PC-9 (cell line): ENCODE results near the gene CAMTA1. TPM values are rescaled to one million over a fixed set of nuclear protein-coding genes. Genes with fewer than 3 reads are reported as not detected.

ENCODE experiments used
- BruUV-seq: library from RNA; stranded (reverse); fragments of 400-500 nt; replicated peaks from 2 replicates; lab custom pipeline; 2021; lab: Mats Ljungman, UMichigan
- CTCF ChIA-PET: fragments of 300-600 bp; sonication (Branson Sonifier 250); formaldehyde crosslinking; loops from one replicate; lab custom pipeline; 2022; ENCODE audit warnings: antibody characterized with exemption; lab: Charles Lee
- POLR2A ChIA-PET: fragments of 300-600 bp; sonication (Branson Sonifier 250); formaldehyde crosslinking; loops from one replicate; lab custom pipeline; 2022; ENCODE audit warnings: antibody characterized with exemption; ENCODE audit not compliant: unreplicated experiment; lab: Charles Lee
- DNase-seq, 2 experiments: peaks; one replicate each; pipeline versions ENCODE4 v3.0.0 to v3.0.0-alpha.2; 2015 to 2022; ENCODE audit warnings: mixed read lengths in 1 of 2
- H2AFZ ChIP-seq: fragments of 200-600 bp; sonication (generic); 2 replicates; pipeline ENCODE4 v1.8.1; 2017; ENCODE audit warnings: antibody characterized with exemption
- H3F3A ChIP-seq: fragments of 200-600 bp; sonication (generic); 2 replicates; pipeline ENCODE4 v1.8.1; 2017; ENCODE audit warnings: antibody characterized with exemption, mild to moderate bottlenecking, low read depth; ENCODE audit not compliant: insufficient read depth
- H3K27ac ChIP-seq: fragments of 200-600 bp; sonication (generic); 2 replicates; pipeline ENCODE4 v1.6.1; 2016; ENCODE audit warnings: mixed run types
- H3K27me3 ChIP-seq: fragments of 200-600 bp; sonication (generic); 2 replicates; pipeline ENCODE4 v1.6.1; 2016; ENCODE audit warnings: low read depth, mixed run types; ENCODE audit not compliant: insufficient read depth
- H3K36me3 ChIP-seq: fragments of 200-600 bp; sonication (generic); 2 replicates; pipeline ENCODE4 v1.6.1; 2016; ENCODE audit warnings: low read depth, mixed run types
- H3K4me1 ChIP-seq: fragments of 200-600 bp; sonication (generic); replicated peaks from 2 replicates; pipeline ENCODE4 v1.6.1; 2016; ENCODE audit warnings: mixed run types; ENCODE audit not compliant: insufficient read depth
- H3K4me2 ChIP-seq: fragments of 200-600 bp; sonication (generic); 2 replicates; pipeline ENCODE4 v1.6.1; 2017; ENCODE audit warnings: mixed run types
- H3K4me3 ChIP-seq: fragments of 200-600 bp; sonication (generic); 2 replicates; pipeline ENCODE4 v1.6.1; 2016; ENCODE audit warnings: mixed run types
- H3K79me2 ChIP-seq: fragments of 200-600 bp; sonication (generic); 2 replicates; pipeline ENCODE4 v1.6.1; 2017; ENCODE audit warnings: low read depth, mixed run types
- H3K9me2 ChIP-seq: fragments of 200-600 bp; sonication (generic); 2 replicates; pipeline ENCODE4 v1.8.1; 2017; ENCODE audit warnings: mild to moderate bottlenecking; ENCODE audit not compliant: insufficient read depth
- H3K9me3 ChIP-seq: fragments of 200-600 bp; sonication (generic); 2 replicates; pipeline ENCODE4 v1.8.1; 2016; ENCODE audit warnings: low read depth; ENCODE audit not compliant: insufficient read depth
- H4K20me1 ChIP-seq: fragments of 200-600 bp; sonication (generic); 2 replicates; pipeline ENCODE4 v1.8.1; 2017; ENCODE audit not compliant: insufficient read depth
- EZH2 ChIP-seq: fragments of 200-600 bp; sonication (generic); IDR thresholded peaks from 2 replicates; pipeline ENCODE4 v1.8.0; 2017; ENCODE audit warnings: antibody characterized with exemption, low read depth
- intact Hi-C: fragments of 100-400 bp; cut with micrococcal nuclease; formaldehyde crosslinking; loops from one replicate; pipeline ENCODE4 v1.10.0; 2022; ENCODE audit not compliant: unreplicated experiment
- total RNA-seq: library from RNA; stranded (reverse); gene quantifications from 2 replicates; pipeline ENCODE4 v1.2.3, GENCODE V29; 2021
- TF ChIP-seq, protein P1 (sequence below): fragments of 200-600 bp; sonication (generic); conservative IDR thresholded peaks from 2 replicates; pipeline ENCODE4 v1.6.1; 2017; ENCODE audit warnings: mixed run types, antibody characterized with exemption, mild to moderate bottlenecking, moderate library complexity

CAMTA1 gene
- total RNA-seq, 1 experiment from 2014 or later = 72.3 TPM

DNA sequence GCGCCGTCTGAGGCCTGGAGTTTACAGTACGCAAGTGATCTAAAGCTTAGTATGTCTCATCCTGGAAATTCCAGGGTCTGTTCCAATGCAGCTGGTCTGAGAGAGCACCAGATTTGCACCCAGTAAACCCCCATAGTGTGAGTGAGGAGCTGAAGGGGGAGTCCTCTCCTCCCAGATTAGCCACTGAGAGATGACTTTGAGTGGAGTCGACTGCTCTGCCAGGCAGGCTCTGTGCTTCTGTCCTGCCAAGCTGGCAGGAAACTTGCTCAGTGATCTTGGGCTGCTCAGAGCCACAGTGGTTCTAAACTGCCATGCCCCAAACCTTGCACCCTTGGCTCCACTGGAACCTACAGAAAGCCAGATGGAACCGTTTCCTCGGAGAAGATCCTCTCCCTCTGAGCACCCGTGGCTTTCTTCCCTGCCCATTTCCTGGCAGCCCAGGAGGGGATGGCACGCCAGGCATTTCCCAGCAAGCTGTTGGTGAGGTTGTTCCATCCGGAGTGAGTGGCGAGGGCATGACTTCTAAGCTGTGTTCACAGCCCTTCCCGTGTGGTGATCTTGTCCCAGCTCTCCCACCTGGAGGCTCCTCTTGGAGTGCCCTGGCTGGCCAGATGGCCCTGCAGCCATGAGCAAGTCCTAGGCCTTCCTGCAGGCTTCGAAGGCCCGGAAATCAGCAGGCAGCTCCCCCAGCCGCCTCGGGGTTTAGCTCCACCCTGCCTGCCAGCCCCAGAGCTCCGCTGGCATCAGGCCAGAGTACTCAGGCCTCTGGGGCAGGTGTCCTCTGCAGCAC is 859.9 kb downstream of the CAMTA1 start:
- Histone ChIP-seq H3K36me3 (no peaks in the 10 kb centered on the region), H2AFZ (no peak overlapping the region), H3F3A (no peaks in the 10 kb centered on the region), H4K20me1 (no peaks in the 10 kb centered on the region), H3K4me2 (no peak overlapping the region), H3K4me3 (no peak overlapping the region), H3K9me2 (no peaks in the 10 kb centered on the region), H3K4me1 (no peaks in the 10 kb centered on the region), H3K27ac (no peak overlapping the region), H3K9me3 (no peaks in the 10 kb centered on the region), H3K27me3 (peaks cover 55% of the 10 kb centered on the region), H3K79me2 (no peaks in the 10 kb centered on the region)
- DNase-seq = peak in 1 of 2 experiments; percentile 33
- intact Hi-C loops = loop anchor here (5.0 kb wide), 2 partner anchors 428 to 853 kb away; no protein-coding TSS in a partner anchor
- TF ChIP-seq, protein P1, sequence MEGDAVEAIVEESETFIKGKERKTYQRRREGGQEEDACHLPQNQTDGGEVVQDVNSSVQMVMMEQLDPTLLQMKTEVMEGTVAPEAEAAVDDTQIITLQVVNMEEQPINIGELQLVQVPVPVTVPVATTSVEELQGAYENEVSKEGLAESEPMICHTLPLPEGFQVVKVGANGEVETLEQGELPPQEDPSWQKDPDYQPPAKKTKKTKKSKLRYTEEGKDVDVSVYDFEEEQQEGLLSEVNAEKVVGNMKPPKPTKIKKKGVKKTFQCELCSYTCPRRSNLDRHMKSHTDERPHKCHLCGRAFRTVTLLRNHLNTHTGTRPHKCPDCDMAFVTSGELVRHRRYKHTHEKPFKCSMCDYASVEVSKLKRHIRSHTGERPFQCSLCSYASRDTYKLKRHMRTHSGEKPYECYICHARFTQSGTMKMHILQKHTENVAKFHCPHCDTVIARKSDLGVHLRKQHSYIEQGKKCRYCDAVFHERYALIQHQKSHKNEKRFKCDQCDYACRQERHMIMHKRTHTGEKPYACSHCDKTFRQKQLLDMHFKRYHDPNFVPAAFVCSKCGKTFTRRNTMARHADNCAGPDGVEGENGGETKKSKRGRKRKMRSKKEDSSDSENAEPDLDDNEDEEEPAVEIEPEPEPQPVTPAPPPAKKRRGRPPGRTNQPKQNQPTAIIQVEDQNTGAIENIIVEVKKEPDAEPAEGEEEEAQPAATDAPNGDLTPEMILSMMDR = no peak
- no peak for TF ChIP-seq EZH2
- BruUV-seq = no TSS peak
- POLR2A ChIA-PET = no interaction called here
- CTCF ChIA-PET = no interaction called here

DNA sequence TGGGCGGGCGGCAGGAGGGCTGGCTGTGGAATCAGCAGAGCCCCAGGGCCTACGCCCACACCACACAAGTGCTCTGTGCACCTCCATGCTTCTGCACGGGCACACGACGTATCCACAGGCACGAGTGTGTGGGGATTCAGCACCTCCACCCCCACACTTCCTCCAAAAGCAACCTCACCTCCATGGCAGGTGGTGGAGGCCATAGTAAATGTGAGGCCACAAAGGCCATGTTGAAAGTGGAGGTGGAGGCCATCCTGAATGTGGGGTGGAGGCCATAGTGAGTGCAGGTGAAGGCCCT is 860.4 kb downstream of the CAMTA1 start:
- intact Hi-C loops = loop anchor here (2.0 to 5.0 kb wide), 3 partner anchors 428 to 853 kb away; no protein-coding TSS in a partner anchor
- Histone ChIP-seq H3K4me1 (no peaks in the 10 kb centered on the region), H3K27ac (no peak overlapping the region), H3F3A (no peaks in the 10 kb centered on the region), H4K20me1 (no peaks in the 10 kb centered on the region), H3K79me2 (no peaks in the 10 kb centered on the region), H3K4me3 (no peak overlapping the region), H2AFZ (no peak overlapping the region), H3K4me2 (no peak overlapping the region), H3K9me2 (no peaks in the 10 kb centered on the region), H3K27me3 (peaks cover 55% of the 10 kb centered on the region), H3K9me3 (no peaks in the 10 kb centered on the region), H3K36me3 (no peaks in the 10 kb centered on the region)
- POLR2A ChIA-PET = no interaction called here
- CTCF ChIA-PET = no interaction called here
- no TSS peak for BruUV-seq
- TF ChIP-seq, protein P1 = no peak
- no peak for TF ChIP-seq EZH2
- DNase-seq = no peak

DNA sequence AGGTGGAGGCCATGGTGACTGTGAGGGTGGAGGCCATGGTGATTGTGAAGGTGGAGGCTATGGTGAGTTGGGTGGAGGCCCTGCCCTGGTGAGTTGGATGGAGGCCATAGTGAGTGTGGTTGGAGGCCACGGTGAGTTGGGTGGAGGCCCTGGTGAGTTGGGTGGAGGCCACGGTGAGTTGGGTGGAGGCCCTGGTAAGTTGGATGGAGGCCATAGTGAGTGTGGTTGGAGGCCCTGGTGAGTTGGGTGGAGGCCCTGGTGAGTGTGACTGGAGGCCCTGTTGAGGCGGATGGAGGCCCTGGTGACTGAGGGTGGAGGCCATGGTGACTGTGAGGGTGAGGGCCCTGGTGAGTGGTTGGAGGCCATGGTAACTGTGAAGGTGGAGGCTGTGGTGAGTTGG is 860.9 kb downstream of the CAMTA1 start:
- no TSS peak for BruUV-seq
- POLR2A ChIA-PET = no interaction called here
- intact Hi-C loops = loop anchor here (2.0 to 5.0 kb wide), 3 partner anchors 429 to 854 kb away; no protein-coding TSS in a partner anchor

More for the DNA sequence above, 860.9 kb downstream of the CAMTA1 start:
- H3K9me3 ChIP-seq = no peaks in the 10 kb centered on the region
- H4K20me1 ChIP-seq = no peaks in the 10 kb centered on the region
- no peaks in the 10 kb centered on the region for H3F3A ChIP-seq
- CTCF ChIA-PET = no interaction called here
- H3K9me2 ChIP-seq = no peaks in the 10 kb centered on the region
- TF ChIP-seq EZH2 = no peak
- TF ChIP-seq, protein P1 = no peak
- no peaks in the 10 kb centered on the region for H3K36me3 ChIP-seq
- H3K4me3 ChIP-seq = no peak overlapping the region
- H2AFZ ChIP-seq = no peak overlapping the region
- H3K27ac ChIP-seq = no peak overlapping the region
- no peak overlapping the region for H3K4me2 ChIP-seq
- no peaks in the 10 kb centered on the region for H3K79me2 ChIP-seq
- peaks cover 54% of the 10 kb centered on the region for H3K27me3 ChIP-seq
- no peak for DNase-seq
- H3K4me1 ChIP-seq = no peaks in the 10 kb centered on the region
